GM06990 (cell line): Measurements from ENCODE around the gene BCOR.

Experiments used
- DNase-seq: peaks from one replicate; pipeline ENCODE4 v3.0.0-alpha.2; 2011; ENCODE audit not compliant: insufficient read length; ENCODE audit errors: extremely low read depth
- H3K27me3 ChIP-seq: replicated peaks from 2 replicates; pipeline ENCODE4 v1.6.0; 2011; ENCODE audit warnings: low read length; ENCODE audit not compliant: control insufficient read depth, insufficient read depth
- H3K36me3 ChIP-seq: 2 replicates; pipeline ENCODE4 v1.5.1; 2011; ENCODE audit warnings: low read length; ENCODE audit not compliant: control insufficient read depth, insufficient read depth
- H3K4me3 ChIP-seq: replicated peaks from 2 replicates; pipeline ENCODE4 v1.5.1; 2011; ENCODE audit warnings: low read depth, mild to moderate bottlenecking, control low read depth, low read length
- TF ChIP-seq, protein P1 (sequence below): IDR thresholded peaks from 2 replicates; pipeline ENCODE4 v1.5.1; 2011; ENCODE audit warnings: low read length, control low read depth, mild to moderate bottlenecking, inconsistent platforms; ENCODE audit not compliant: insufficient read depth, poor library complexity, severe bottlenecking

Gene BCOR

DNA sequence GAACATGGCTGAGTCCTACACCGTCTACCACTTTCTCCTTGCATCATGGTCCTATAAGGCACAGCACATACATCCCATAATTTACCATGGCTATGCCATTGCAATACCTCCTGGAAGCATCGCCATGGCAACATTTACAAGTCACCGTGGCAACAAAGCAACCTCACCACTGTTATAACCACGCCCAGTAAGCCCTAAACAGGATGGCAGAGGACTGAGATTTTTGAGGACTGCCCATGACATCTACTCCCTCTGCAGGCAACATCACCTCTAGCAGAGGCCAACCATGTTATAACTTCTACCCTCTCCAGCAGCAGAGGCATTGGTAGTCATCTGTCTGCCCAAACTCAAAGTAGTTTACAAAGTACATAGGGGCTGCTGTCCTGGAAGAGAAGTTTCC, 29.7 kb downstream of the BCOR start:
- Histone ChIP-seq H3K27me3 (no peaks in the 10 kb centered on the region), H3K4me3 (no peak overlapping the region), H3K36me3 (peaks cover 12% of the 10 kb centered on the region)
- TF ChIP-seq, protein P1, sequence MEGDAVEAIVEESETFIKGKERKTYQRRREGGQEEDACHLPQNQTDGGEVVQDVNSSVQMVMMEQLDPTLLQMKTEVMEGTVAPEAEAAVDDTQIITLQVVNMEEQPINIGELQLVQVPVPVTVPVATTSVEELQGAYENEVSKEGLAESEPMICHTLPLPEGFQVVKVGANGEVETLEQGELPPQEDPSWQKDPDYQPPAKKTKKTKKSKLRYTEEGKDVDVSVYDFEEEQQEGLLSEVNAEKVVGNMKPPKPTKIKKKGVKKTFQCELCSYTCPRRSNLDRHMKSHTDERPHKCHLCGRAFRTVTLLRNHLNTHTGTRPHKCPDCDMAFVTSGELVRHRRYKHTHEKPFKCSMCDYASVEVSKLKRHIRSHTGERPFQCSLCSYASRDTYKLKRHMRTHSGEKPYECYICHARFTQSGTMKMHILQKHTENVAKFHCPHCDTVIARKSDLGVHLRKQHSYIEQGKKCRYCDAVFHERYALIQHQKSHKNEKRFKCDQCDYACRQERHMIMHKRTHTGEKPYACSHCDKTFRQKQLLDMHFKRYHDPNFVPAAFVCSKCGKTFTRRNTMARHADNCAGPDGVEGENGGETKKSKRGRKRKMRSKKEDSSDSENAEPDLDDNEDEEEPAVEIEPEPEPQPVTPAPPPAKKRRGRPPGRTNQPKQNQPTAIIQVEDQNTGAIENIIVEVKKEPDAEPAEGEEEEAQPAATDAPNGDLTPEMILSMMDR, result no peak
- no peak for DNase-seq

DNA sequence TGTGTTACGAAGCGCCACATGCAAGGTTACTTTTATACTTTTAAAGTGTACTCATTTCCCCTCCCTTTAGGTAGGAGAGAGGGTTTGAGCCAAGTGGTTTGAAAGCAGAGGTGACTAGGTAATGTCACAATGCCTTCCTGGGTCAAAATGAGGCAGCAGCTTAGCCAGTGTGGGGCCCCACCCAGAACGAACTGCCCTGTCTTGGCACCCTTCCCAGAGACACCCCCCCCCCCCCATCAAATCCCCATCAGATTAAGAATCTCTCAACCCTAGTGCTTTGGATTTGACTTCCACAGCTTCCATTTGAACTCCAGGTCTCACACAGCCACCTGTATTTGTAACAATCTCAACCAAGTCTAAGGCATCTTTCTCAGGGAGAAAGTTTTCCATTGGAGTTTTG, 31.1 kb downstream of the BCOR start:
- no peak for DNase-seq
- Histone ChIP-seq H3K4me3 (no peak overlapping the region), H3K27me3 (no peaks in the 10 kb centered on the region), H3K36me3 (peaks cover 10% of the 10 kb centered on the region)
- TF ChIP-seq, protein P1, result no peak

DNA sequence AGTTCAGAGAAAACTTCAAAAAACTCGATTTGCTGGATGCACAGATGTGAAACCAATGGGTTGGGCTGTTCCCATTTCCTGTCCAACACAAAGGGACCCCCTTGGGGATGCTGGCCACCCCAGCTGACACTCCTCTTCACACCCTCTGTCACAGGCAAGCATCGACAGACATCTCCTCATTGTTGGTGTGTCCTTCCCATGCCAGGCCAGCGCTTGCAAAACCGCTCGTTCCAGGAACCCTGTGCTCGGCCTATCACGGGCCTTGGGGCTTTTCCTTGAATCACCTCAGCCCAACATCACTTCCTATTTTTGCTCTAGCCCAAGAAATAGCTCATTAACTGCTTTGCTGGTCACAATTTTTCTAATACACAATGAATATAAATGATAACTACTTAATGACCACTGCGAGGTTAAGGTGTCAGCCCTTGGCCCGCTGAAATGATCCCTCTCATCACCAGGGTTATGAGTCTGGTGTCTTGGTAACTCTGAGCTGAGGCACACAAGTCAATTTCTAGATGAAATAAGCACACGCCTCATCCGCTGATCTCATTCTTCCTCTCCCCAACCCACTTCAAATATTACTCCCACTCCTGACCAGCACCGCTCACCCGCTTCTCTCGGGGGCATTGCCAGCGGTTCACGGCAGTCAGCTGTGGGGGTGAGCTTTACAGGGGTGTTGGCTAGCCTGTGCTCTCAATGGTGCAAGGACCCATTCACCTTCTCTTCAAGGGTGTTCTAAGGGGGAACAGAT, 32.3 kb downstream of the BCOR start:
- no peak overlapping the region for H3K4me3 ChIP-seq
- no peaks in the 10 kb centered on the region for H3K27me3 ChIP-seq
- H3K36me3 ChIP-seq, result peaks cover 11% of the 10 kb centered on the region
- no peak for DNase-seq
- TF ChIP-seq, protein P1, result no peak

DNA sequence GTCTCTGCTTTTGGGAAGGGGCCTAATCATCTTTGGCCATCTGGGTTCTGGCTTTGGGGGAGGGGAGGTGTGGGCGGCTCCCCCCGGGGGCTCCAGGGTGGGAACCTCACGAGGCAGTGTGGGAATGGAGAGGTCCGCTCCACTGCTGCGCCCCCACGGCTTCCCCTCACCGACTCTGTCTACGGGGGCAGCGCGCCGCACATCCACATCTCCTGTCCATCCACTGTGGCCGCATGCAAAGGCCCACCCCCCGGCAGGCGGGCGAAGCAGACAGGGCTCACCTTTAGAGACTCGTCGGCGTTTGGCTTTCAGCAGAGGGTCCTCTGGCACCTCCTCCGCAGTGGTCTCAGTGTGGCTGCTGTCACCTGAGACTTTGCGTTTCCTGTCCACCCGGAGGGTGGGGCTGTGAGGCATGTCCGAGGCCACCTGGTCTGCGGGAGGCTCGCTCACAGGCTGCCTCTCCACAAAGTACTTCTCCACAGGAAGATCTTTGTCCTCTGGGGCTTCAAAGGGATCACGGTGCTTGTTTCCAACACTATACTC, 33.6 kb downstream of the BCOR start:
- Histone ChIP-seq H3K4me3 (no peak overlapping the region), H3K27me3 (no peaks in the 10 kb centered on the region), H3K36me3 (peaks cover 10% of the 10 kb centered on the region)
- no peak for DNase-seq
- TF ChIP-seq, protein P1, result no peak

DNA sequence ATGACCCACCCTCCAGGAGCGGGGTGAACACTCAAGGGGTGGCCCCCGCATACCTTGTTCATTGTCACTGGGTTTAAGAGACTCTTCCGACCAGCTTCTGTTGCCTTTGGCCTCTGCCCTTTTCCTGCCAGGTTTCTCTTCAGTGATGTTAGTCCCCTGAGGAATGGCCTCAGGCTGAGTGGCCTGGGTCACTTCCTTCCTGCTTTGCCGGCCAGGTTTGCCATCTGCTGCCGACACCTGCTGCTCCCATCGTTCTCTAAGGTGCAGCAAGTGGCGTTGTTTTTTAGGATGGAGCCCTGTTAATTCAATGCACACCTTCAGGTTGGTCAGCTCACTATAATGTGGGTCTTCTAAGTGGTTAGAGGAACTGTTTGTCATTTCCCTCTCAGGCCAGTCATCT, 34.2 kb downstream of the BCOR start:
- DNase-seq, result no peak
- H3K27me3 ChIP-seq, result no peaks in the 10 kb centered on the region
- peaks cover 10% of the 10 kb centered on the region for H3K36me3 ChIP-seq
- no peak overlapping the region for H3K4me3 ChIP-seq
- TF ChIP-seq, protein P1, result no peak
